22Rv1 (cell line): Measurements from ENCODE around the gene CDK5RAP2.

Experiments
- ZFX ChIP-seq: fragments of 450-650 bp; IDR thresholded peaks from 2 replicates; pipeline ENCODE4 v1.6.1; 2017; ENCODE audit warnings: antibody characterized with exemption, borderline replicate concordance
- TF ChIP-seq, protein P1 (sequence below): fragments of 450-650 bp; IDR thresholded peaks from 2 replicates; pipeline ENCODE4 v1.5.1; 2017; ENCODE audit warnings: mild to moderate bottlenecking

DNA sequence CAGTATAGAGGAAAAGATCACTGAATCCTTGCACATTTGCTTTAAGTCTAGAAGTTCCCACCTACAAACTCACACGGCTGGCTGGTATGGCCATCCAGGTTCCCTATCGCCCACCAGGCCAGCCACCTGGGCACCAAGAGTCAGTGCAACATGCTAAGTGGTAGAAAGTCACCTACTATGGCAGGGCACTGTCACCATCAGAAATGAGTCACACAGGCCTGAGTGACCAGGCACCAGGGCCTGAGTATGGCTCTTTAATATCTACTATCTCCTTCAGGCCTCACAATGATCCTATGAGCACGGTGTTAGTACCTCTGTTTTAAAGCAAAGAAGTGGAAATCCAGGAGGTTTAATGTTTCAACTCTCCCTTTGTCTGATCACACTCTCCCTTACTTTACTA is 156.2 kb downstream of the CDK5RAP2 start:
- TF ChIP-seq, protein P1, sequence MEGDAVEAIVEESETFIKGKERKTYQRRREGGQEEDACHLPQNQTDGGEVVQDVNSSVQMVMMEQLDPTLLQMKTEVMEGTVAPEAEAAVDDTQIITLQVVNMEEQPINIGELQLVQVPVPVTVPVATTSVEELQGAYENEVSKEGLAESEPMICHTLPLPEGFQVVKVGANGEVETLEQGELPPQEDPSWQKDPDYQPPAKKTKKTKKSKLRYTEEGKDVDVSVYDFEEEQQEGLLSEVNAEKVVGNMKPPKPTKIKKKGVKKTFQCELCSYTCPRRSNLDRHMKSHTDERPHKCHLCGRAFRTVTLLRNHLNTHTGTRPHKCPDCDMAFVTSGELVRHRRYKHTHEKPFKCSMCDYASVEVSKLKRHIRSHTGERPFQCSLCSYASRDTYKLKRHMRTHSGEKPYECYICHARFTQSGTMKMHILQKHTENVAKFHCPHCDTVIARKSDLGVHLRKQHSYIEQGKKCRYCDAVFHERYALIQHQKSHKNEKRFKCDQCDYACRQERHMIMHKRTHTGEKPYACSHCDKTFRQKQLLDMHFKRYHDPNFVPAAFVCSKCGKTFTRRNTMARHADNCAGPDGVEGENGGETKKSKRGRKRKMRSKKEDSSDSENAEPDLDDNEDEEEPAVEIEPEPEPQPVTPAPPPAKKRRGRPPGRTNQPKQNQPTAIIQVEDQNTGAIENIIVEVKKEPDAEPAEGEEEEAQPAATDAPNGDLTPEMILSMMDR = no peak
- no peak for TF ChIP-seq ZFX
